NCI-H82 treated with DMSO at 0.1 percent for 48 hours (cell line): ENCODE results near the gene WFDC13.
"Not testable (repeated sequence)": the region's sequence is repeated elsewhere in the genome, so short reads cannot be mapped to it uniquely, and the experiment has no call there.

Experiments used
- DNase-seq: peaks from one replicate; lab custom pipeline; 2025; ENCODE audit not compliant: unreplicated experiment; lab: John Stamatoyannopoulos, UW

WFDC13 gene

GRCh38 chr20:45701873-45702272, at the start of gene WFDC13:
Gene WFDC13 (plus strand): TSS chr20:45702038. CDS start chr20:45702124, 86 bp downstream.
- no peak for DNase-seq

GRCh38 chr20:45657038-45657437, 44.8 kb upstream of the WFDC13 start:
- not testable (repeated sequence) for DNase-seq

- DNase-seq = no peak
These were observed 31.7 kb upstream of the WFDC13 start, which contains the start of gene WFDC11 for GRCh38 chr20:45670139-45670538. Gene WFDC11 (minus strand): TSS chr20:45670239. CDS start chr20:45650600, 19,639 bp downstream.

- DNase-seq = no peak
These were observed 29.1 kb upstream of the WFDC13 start for GRCh38 chr20:45672765-45673164.

- no peak for DNase-seq
These were observed 22.2 kb upstream of the WFDC13 start for GRCh38 chr20:45679650-45680049.

GRCh38 chr20:45685896-45686295, 15.9 kb upstream of the WFDC13 start:
- DNase-seq = no peak

- not testable (repeated sequence) for DNase-seq
These were observed 8.5 kb upstream of the WFDC13 start for GRCh38 chr20:45693346-45693745.

GRCh38 chr20:45695496-45695895, 6.3 kb upstream of the WFDC13 start:
- no peak for DNase-seq

- no peak for DNase-seq
These were observed 734 bp upstream of the WFDC13 start for GRCh38 chr20:45701104-45701503.

- peak; percentile 93 for DNase-seq
These were observed 3.3 kb downstream of the WFDC13 start, which contains the start of gene WFDC10B for GRCh38 chr20:45704969-45705637. Gene WFDC10B (minus strand): TSS chr20:45705019. CDS start chr20:45685992, 19,027 bp downstream.

GRCh38 chr20:45716141-45716688, 14.4 kb downstream of the WFDC13 start:
- not testable (repeated sequence) for DNase-seq

- DNase-seq = no peak
These were observed 20.2 kb downstream of the WFDC13 start, which contains the start of gene SPINT4 for GRCh38 chr20:45722047-45722446. Gene SPINT4 (plus strand): TSS chr20:45722347. CDS start chr20:45722368, 21 bp downstream.

- DNase-seq = no peak
These were observed 23.3 kb downstream of the WFDC13 start for GRCh38 chr20:45725134-45725533.

GRCh38 chr20:45727044-45727443, 25.2 kb downstream of the WFDC13 start:
- DNase-seq = no peak

- DNase-seq = no peak
These were observed 30.4 kb downstream of the WFDC13 start for GRCh38 chr20:45732199-45732598.

- no peak for DNase-seq
These were observed 33.7 kb downstream of the WFDC13 start for GRCh38 chr20:45735552-45735951.

- no peak for DNase-seq
These were observed 34.1 kb downstream of the WFDC13 start for GRCh38 chr20:45735988-45736387.

- DNase-seq = no peak
These were observed 40.8 kb downstream of the WFDC13 start for GRCh38 chr20:45742596-45742995.

- no peak for DNase-seq
These were observed 43.2 kb downstream of the WFDC13 start for GRCh38 chr20:45745015-45745414.

- DNase-seq = no peak
These were observed 49.9 kb downstream of the WFDC13 start for GRCh38 chr20:45751721-45752120.

- no peak for DNase-seq
These were observed 50.9 kb downstream of the WFDC13 start for GRCh38 chr20:45752746-45753145.

- DNase-seq = no peak
These were observed 56.3 kb downstream of the WFDC13 start for GRCh38 chr20:45758096-45758495.
